Measurements from ENCODE around the gene RRP15. TPM values are rescaled to one million over a fixed set of nuclear protein-coding genes. Genes with fewer than 3 reads are reported as not detected.
A peak's percentile ranks its signal among the peaks of the same experiment; 100 is the strongest.

Gene RRP15
- total RNA-seq, 1 donor from 2014 or later, result 1.9 TPM

DNA sequence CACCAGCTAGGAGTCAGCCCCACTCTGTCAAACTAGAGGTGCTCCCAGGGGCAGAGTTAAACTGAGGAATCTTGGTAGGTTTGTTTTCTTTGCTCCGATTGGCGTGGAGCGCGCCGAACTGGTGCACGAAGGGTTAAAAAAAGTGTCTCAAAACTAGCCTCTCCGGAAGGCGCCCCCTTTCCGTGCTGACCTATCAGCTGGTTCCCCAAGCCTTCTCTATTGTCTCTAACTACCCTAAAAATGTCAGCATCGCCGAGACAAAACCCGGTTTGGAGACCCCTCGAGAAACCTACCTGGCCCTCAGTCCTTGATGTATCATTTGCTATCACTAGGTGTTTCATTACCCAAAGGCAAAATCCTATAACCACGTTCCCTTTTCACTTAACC lies 62.2 kb downstream of the RRP15 start:
- Histone ChIP-seq H3K27me3 (no peaks in the 10 kb centered on the region), H3K36me3 (no peaks in the 10 kb centered on the region), H3K4me3 (peak overlapping the region; percentile 88 to 89), H3K27ac (peak overlapping the region; percentile 81 to 89), H3K4me1 (peaks cover 0 to 6% of the 10 kb centered on the region in 2 donors), H3K9me3 (no peaks in the 10 kb centered on the region)
- intact Hi-C loops (cut with DNase I), result loop anchor here (2.0 to 10.0 kb wide), 8 partner anchors 17 to 950 kb away; partner anchors contain the start of gene LYPLAL1
- DNase-seq (ENCODE audit: low spot score in 2 of 2), result no peak
- TF ChIP-seq, protein P1, sequence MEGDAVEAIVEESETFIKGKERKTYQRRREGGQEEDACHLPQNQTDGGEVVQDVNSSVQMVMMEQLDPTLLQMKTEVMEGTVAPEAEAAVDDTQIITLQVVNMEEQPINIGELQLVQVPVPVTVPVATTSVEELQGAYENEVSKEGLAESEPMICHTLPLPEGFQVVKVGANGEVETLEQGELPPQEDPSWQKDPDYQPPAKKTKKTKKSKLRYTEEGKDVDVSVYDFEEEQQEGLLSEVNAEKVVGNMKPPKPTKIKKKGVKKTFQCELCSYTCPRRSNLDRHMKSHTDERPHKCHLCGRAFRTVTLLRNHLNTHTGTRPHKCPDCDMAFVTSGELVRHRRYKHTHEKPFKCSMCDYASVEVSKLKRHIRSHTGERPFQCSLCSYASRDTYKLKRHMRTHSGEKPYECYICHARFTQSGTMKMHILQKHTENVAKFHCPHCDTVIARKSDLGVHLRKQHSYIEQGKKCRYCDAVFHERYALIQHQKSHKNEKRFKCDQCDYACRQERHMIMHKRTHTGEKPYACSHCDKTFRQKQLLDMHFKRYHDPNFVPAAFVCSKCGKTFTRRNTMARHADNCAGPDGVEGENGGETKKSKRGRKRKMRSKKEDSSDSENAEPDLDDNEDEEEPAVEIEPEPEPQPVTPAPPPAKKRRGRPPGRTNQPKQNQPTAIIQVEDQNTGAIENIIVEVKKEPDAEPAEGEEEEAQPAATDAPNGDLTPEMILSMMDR (IDR thresholded peaks at IDR 0.05), result no peak

DNA sequence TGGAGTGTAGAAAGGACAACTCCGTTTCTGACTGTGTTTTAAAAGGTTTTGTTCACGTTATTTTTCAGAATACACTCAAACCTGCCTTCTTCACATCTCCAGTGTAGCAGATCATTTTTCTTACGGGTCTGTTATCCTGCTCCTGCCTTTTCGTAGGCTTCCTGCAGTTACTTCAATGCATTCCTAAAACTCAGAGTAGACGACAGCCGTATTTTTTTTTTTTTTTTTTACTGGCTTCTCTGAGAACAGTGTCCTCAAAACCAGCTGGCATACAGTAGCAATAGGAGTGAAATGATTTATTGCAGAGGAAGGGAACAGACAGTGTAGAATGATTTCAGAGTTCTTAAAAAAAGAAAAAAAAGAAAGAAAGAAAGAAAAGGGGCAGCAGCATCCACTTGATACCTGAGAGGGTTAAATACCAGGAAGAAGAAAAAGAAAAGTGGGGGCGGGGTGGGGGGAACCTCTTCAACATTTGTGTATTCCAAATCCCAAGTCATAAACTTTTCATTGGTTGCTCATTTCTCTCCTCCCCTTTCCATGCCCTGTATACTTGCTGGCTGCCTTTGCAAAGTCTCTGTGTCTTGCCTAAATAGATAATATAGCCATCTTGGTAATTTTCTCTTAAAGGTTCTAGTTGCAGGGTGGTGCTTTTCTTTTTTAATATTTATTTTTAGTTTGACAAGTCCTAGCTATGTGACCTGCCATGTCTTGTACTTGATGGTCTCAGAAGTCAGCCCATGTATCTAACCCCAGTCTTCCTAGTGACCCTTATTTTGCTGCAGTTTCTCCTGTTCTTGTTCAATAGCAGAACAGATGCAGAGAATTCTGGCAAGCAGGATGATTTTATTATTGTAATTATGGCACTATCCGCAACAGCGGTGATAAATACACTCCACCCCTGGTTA lies 62.9 kb downstream of the RRP15 start:
- Histone ChIP-seq H3K27me3 (no peaks in the 10 kb centered on the region), H3K4me1 (peaks cover 0 to 6% of the 10 kb centered on the region in 2 donors), H3K36me3 (no peaks in the 10 kb centered on the region), H3K9me3 (no peaks in the 10 kb centered on the region), H3K4me3 (peak overlapping the region; percentile 88 to 89), H3K27ac (peak overlapping the region; percentile 81 to 89)
- no peak for DNase-seq (ENCODE audit: low spot score in 2 of 2)
- TF ChIP-seq, protein P1 (IDR thresholded peaks at IDR 0.05), result no peak
- intact Hi-C loops (cut with DNase I), result loop anchor here (2.0 to 10.0 kb wide), 8 partner anchors 17 to 949 kb away; partner anchors contain the start of gene LYPLAL1

DNA sequence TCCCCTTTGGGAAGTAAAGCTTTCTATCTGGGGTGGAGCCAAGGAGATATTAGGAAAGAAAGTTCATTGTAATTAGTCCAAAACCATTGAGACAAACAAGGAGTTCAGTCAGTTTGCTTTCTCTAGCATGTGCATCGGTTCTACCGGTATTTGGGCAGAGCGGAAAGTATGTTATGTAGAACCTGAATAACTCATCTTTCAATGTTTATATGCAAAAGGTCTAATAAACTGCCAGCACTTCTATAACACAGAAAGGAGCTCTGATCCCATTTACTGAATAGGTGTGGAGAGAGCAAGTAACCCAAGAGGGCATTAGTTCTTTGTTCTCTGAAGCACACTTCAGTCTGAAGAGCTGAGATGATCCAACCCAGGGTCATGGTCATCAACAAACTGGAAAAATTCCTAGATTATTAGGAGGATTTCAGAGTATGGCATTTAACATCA lies 63.6 kb downstream of the RRP15 start:
- intact Hi-C loops (cut with DNase I), result loop anchor here (5.0 to 10.0 kb wide), 5 partner anchors 316 to 949 kb away; partner anchors contain the start of gene LYPLAL1
- H3K27me3 ChIP-seq, result no peaks in the 10 kb centered on the region
- no peak for DNase-seq (ENCODE audit: low spot score in 2 of 2)
- peaks cover 0 to 6% of the 10 kb centered on the region in 2 donors for H3K4me1 ChIP-seq
- H3K27ac ChIP-seq, result peak overlapping the region; percentile 81 to 89
- TF ChIP-seq, protein P1 (IDR thresholded peaks at IDR 0.05), result no peak
- no peaks in the 10 kb centered on the region for H3K9me3 ChIP-seq
- no peaks in the 10 kb centered on the region for H3K36me3 ChIP-seq
- H3K4me3 ChIP-seq, result peak overlapping the region; percentile 88 to 89

DNA sequence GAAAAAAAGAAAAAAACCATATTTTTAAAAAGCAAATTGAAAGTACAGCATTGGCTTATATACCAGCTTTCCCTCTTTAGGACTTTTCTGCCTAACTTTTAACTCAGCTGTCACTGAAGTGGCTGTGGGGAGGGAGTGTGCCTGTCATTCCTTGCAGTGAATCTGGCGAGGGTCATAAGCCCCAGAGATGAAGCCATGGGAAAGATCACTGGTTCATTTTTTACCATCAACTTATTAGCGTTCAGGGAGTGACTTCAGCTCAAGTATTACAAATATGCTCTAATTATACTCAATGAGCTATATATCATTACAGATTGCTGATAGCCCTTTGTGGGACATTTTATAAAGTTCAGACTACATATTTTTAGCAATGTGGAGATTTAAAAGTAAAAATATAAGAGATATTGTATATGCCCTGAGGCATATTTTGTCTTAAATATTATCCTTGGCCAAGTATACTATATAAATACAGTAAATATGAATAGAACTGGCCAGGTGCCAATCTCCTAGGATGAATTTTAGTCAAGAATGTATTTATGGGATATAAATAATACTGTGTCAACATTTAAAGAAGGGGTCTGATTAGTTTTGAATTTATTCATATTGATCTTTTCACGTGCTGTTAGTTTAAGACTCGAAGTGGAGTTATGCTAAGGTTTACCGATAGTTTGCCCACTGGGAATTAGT lies 64.4 kb downstream of the RRP15 start:
- no peaks in the 10 kb centered on the region for H3K27me3 ChIP-seq
- H3K4me1 ChIP-seq, result peaks cover 0 to 6% of the 10 kb centered on the region in 2 donors
- no peak for DNase-seq (ENCODE audit: low spot score in 2 of 2)
- no peaks in the 10 kb centered on the region for H3K9me3 ChIP-seq
- H3K27ac ChIP-seq, result peak overlapping the region; percentile 81 to 89
- TF ChIP-seq, protein P1 (IDR thresholded peaks at IDR 0.05), result no peak
- H3K4me3 ChIP-seq, result peak overlapping the region in 1 of 2 donors; percentile 88
- intact Hi-C loops (cut with DNase I), result loop anchor here (5.0 to 10.0 kb wide), 5 partner anchors 315 to 948 kb away; partner anchors contain the start of gene LYPLAL1
- no peaks in the 10 kb centered on the region for H3K36me3 ChIP-seq

DNA sequence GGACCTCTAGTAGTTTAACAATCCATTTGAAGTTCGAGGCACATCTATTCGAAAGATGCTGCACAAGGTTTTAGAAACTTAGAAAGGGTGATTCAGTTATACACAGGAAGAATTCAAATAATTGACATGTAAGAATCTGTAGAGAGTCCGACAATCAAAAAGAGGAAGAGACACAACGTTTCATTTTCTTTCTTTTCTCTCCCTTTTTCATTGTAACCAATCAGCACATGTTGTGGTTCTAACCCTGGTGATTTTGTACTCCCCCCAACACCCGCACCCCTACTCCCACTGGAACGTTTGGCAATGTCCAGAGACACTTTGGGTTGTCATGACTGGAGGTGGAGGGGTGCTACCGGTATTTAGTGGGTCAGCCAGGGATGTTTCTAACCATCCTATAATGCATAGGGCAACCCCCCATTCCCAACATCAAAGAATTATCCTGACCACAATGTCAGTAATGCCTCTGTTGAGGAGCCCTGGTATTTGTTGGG lies 65.0 kb downstream of the RRP15 start:
- H3K36me3 ChIP-seq, result no peaks in the 10 kb centered on the region
- H3K27ac ChIP-seq, result peak overlapping the region; percentile 81 to 89
- intact Hi-C loops (cut with DNase I), result no loop called here
- TF ChIP-seq, protein P1 (IDR thresholded peaks at IDR 0.05), result no peak
- DNase-seq (ENCODE audit: low spot score in 2 of 2), result no peak
- peaks cover 0 to 6% of the 10 kb centered on the region in 2 donors for H3K4me1 ChIP-seq
- no peaks in the 10 kb centered on the region for H3K9me3 ChIP-seq
- no peaks in the 10 kb centered on the region for H3K27me3 ChIP-seq
- peak overlapping the region in 1 of 2 donors; percentile 88 for H3K4me3 ChIP-seq
